H1 (cell line): ENCODE measurements around the gene DOCK8.

Experiments used
- EZH2 ChIP-seq: fragments of 200-600 bp; sonication (generic); IDR thresholded peaks from 2 replicates; pipeline ENCODE4 v1.7.1; 2012; ENCODE audit warnings: low read depth, mild to moderate bottlenecking, moderate library complexity, low read length, inconsistent platforms; ENCODE audit not compliant: severe bottlenecking
- POLR2A ChIP-seq, 2 experiments: IDR thresholded peaks; 1 replicate in 1 of 2; 2 replicates in 1 of 2; pipeline ENCODE4 v1.6.1; 2011; ENCODE audit warnings: low read depth in 2 of 2, low read length in 2 of 2, mild to moderate bottlenecking in 2 of 2; ENCODE audit errors: control extremely low read depth in 1 of 2
- RFX5 ChIP-seq: IDR thresholded peaks from 2 replicates; pipeline ENCODE4 v1.6.1; 2011; ENCODE audit warnings: low read depth, low read length, improper control_type of control experiment, borderline replicate concordance
- ZNF274 ChIP-seq: IDR thresholded peaks from 2 replicates; pipeline ENCODE4 v1.7.0; 2012; ENCODE audit warnings: low read length, borderline replicate concordance; ENCODE audit errors: extremely low read depth
- TF ChIP-seq, protein P1 (sequence below), 3 experiments: IDR thresholded peaks; 1 replicate in 2 of 3; 2 replicates in 1 of 3; pipeline versions ENCODE4 v1.5.1 to v1.6.1; 2011; ENCODE audit warnings: low read length in 3 of 3, mild to moderate bottlenecking in 3 of 3, inconsistent platforms in 2 of 3, low read depth in 1 of 3, moderate library complexity in 1 of 3; ENCODE audit not compliant: insufficient read depth in 1 of 3; ENCODE audit errors: control extremely low read depth in 1 of 3

DNA sequence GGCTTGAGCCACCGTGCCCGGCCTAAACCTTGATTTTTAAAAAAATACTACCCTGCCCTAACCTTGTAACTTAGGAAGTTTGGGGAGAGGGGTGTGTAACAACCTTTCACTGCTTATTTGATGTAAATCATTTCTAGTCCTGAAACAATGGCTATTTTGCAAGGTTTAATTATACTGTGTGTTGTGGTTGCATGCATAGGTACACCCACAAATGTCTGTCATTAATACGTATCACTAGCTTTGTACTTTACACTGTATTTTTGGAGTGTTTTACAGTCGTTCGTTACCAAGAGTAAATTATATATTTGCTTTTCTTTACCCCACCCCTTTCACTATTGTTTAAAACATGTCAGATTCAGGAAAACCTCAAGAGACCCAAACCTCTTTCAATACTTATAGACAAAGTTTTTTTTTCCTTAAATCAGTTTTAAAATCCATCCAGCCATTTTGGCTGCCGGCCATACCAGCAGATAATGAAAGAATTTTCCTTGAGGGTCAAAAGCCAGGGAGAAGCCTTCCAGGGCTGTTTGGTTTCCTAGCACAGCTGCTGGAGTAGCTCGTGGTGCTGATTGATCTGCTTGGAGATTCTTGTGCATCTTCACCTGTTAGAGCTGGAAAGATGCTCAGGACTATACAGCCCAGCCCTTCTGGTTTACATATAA lies 50.7 kb downstream of the DOCK8 start:
- TF ChIP-seq, protein P1, sequence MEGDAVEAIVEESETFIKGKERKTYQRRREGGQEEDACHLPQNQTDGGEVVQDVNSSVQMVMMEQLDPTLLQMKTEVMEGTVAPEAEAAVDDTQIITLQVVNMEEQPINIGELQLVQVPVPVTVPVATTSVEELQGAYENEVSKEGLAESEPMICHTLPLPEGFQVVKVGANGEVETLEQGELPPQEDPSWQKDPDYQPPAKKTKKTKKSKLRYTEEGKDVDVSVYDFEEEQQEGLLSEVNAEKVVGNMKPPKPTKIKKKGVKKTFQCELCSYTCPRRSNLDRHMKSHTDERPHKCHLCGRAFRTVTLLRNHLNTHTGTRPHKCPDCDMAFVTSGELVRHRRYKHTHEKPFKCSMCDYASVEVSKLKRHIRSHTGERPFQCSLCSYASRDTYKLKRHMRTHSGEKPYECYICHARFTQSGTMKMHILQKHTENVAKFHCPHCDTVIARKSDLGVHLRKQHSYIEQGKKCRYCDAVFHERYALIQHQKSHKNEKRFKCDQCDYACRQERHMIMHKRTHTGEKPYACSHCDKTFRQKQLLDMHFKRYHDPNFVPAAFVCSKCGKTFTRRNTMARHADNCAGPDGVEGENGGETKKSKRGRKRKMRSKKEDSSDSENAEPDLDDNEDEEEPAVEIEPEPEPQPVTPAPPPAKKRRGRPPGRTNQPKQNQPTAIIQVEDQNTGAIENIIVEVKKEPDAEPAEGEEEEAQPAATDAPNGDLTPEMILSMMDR (IDR thresholded peaks at IDR 0.05; ENCODE audit: control extremely low read depth in 1 of 3, insufficient read depth in 1 of 3, low read depth in 1 of 3, low read length in 3 of 3), result no peak
- no peak for TF ChIP-seq ZNF274
- TF ChIP-seq POLR2A (IDR thresholded peaks at IDR 0.05; ENCODE audit: control extremely low read depth in 1 of 2, low read depth in 2 of 2, low read length in 2 of 2), result no peak
- TF ChIP-seq RFX5, result no peak
- TF ChIP-seq EZH2, result no peak
